HG03575 (cell line): ENCODE results near the gene DYRK4.
A peak's percentile ranks its signal among the peaks of the same experiment; 100 is the strongest.

Source experiments
- ATAC-seq: cut with Tn5 transposase; IDR thresholded peaks from one replicate; pipeline ENCODE4 v1.9.1; 2021; ENCODE audit not compliant: unreplicated experiment, insufficient number of reproducible peaks, low FRiP score; ENCODE audit errors: extremely low read depth

Gene DYRK4

DNA sequence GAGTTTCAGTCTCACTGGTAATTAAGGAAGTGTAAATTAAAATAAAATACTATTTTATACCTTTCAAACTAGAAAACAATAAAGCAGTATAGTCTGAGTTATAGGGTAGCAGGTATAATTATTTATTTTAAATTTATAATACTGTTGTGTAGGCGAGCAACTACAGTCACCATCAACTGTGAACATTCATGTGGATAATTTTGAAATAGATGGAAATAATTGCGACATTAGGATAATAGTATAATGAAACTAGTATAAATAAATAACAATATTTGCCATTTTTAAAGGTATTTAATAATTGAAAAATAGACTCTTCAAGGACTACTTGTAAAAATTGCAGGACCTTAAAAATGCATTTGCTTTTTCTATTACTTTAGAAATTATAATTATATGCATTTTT is 3.8 kb upstream of the DYRK4 start:
- ATAC-seq, result no peak

- ATAC-seq, result no peak
These were observed 1.3 kb downstream of the DYRK4 start for GRCh38 chr12:4563336-4563735.

GRCh38 chr12:4564818-4565217 is 2.8 kb downstream of the DYRK4 start:
- ATAC-seq, result no peak

DNA sequence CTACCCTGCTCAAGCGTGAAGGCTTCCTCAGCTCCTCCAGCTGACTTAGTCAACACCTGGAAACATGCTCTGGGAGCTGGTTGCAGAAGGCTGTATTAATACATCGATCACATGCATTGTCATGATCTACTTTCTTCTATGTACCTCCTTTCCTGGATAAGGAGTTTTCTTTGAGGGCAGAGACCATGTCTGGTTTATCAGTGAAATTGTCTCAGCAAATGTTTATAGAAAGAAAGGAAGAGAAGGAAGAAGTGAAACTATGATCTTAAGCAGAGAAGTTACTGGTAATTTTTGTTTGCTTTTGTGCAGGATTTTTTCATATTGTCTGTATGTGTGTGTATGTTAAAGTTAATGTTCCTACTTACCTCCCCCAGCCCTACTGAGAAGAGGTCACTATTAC is 4.5 kb downstream of the DYRK4 start:
- no peak for ATAC-seq

DNA sequence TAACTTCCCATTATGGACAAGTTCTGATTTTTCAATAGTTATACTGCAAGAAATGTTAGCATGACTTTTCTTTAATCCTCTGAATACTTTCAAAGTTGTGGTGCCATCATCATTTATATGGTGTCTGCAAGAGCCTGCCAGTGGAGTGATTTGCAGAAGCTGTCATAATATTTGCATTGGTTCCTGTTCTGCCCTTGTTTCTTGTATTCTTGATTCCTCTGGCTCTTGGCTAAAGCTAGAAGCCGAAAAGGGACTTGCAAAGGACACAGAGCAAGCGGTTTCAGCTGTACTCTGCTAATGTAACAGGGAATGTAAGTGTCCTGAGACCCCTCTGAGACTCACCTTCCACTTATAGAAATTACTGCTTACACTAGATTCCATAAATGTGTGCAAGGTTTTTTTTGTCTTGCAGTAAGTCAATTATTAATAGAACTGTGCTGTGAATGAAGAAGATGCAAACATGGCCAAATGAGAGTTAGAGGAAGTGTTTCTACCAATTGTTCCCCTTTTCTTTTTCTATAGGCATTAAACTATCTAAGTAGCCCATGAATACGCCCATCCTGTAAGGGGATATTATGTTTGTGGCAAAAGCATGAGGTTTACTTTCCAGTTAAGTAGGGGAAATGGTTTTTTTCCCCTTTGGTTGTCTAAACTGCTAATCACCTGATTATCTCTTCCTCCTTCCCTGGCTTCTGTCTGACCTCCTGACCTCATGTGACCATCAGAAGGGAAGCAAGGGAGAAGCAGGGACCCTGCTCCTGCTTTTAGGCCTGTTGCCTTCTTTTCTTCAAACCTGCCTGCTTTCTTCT is 5.3 kb downstream of the DYRK4 start:
- no peak for ATAC-seq

GRCh38 chr12:4569261-4569660 is 7.3 kb downstream of the DYRK4 start:
- no peak for ATAC-seq

GRCh38 chr12:4572680-4573079 is 10.7 kb downstream of the DYRK4 start:
- ATAC-seq, result no peak

- no peak for ATAC-seq
These were observed 17.5 kb downstream of the DYRK4 start for GRCh38 chr12:4579305-4580102.

GRCh38 chr12:4580281-4580688 is 18.3 kb downstream of the DYRK4 start:
- no peak for ATAC-seq

- ATAC-seq, result no peak
These were observed 22.3 kb downstream of the DYRK4 start for GRCh38 chr12:4584281-4584680.

- no peak for ATAC-seq
These were observed 22.9 kb downstream of the DYRK4 start for GRCh38 chr12:4584896-4585295.

GRCh38 chr12:4586500-4586899 is 24.5 kb downstream of the DYRK4 start:
- no peak for ATAC-seq

- ATAC-seq, result no peak
These were observed 25.1 kb downstream of the DYRK4 start for GRCh38 chr12:4587108-4587507.

GRCh38 chr12:4588916-4589315 is 26.9 kb downstream of the DYRK4 start:
- ATAC-seq, result no peak

DNA sequence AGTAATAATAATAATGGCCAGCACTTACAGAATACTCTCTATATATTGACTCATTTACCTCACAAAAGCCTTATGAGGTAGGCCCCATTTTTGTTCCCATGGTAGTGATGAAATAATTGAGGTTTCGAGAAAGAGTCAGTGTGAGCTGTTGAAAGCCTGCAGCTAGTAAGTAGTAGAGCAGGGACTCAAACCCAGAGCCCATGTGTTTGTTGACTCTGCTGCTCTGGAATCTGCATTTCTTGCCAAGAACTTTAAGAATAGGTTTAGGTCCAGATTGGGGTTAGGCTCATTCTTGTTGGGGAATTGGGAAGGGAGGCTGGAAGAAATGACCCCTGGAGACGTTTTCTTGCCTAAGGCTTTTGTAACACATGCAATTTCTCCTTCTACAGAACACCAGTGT is 27.9 kb downstream of the DYRK4 start:
- no peak for ATAC-seq

GRCh38 chr12:4591180-4591687 is 29.2 kb downstream of the DYRK4 start:
- no peak for ATAC-seq

DNA sequence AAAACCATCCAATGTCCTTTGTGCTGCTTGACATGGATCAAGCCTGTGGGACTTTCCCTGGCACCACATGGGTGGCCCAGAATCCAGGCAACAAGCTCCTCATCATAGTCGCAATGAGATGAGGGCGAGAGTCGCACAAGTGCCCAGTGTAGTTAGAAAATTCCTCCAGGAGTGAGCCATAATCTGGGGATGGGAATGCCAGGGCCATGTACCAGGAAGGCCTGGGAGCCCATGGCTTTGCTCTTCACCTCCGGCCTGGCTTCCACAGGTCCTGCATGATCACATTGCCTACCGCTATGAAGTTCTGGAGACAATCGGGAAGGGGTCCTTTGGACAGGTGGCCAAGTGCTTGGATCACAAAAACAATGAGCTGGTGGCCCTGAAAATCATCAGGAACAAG is 33.9 kb downstream of the DYRK4 start:
- no peak for ATAC-seq

- no peak for ATAC-seq
These were observed 41.4 kb downstream of the DYRK4 start for GRCh38 chr12:4603421-4603820.

DNA sequence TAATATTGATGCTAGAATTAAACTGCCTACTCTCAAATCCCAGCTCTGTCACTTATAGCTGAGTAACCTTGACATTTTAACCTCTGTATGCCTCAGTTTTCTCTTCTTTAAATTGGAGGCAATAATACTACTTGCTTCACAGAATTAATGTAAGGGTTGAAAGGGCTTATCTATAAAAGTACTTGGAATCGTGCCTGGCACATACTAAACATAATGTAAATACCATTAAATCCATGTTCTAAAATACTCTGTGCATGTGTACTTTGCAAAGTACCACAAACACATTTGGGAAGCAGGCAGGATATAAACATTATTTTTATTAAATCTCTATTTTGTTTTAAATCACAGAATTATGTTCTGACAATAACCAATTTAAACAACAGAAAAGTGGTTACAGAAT is 41.9 kb downstream of the DYRK4 start:
- no peak for ATAC-seq

DNA sequence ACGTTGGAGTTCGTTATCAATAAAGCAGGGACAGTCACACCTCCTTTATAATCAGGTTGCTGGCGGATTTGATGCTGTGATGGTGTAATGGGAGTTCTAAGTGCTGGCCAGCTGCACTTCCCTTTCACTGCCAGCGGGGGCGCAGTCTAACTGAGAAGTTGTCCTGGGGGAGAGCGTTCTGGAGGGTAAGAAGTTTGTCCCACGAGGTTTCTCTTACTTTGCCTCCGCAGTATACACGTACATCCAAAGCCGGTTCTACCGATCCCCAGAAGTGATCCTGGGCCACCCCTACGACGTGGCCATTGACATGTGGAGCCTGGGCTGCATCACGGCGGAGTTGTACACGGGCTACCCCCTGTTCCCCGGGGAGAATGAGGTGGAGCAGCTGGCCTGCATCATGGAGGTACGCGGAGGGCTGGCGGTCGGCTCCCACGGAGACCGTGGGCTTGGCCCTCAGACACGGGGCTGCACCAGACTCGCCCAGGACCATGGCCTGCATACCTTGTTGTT is 42.7 kb downstream of the DYRK4 start:
- peak; percentile 70 for ATAC-seq
